Measurements from ENCODE around the gene CSF2RB.

DNA sequence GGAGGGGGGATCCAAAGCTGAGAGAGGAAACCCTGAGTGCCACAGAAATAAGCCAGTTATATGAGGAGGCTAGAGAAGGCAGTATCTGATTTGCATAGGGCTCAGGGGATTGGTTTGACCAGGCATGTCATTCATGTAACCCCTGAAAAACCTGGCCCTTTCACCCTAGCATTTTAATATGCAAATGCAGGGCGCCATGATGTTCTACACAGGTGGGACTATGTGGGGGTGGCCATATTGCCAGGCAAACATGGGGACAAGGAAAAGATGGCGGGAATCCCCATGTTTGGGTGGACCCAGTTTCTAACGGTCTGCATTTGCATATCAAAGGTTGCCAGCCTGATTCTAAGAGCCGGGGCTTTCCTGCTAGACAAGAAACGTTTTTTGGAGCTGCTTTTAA lies 27.2 kb downstream of the CSF2RB start:
- TF ChIP-seq POLR2A (IDR thresholded peaks at IDR 0.05; ENCODE audit: low read depth, low read length) (no peak), PAX5 (IDR thresholded peaks at IDR 0.05; ENCODE audit: insufficient read depth, low read length, severe bottlenecking) (no peak), POLR2AphosphoS5 (IDR thresholded peaks at IDR 0.05; ENCODE audit: low read depth, low read length) (no peak)
